Endothelial cell of umbilical vein (primary cell): ENCODE measurements around the gene NSL1. TPM values are rescaled to one million over a fixed set of nuclear protein-coding genes. Genes with fewer than 3 reads are reported as not detected.

ENCODE experiments used
- BruUV-seq: library from RNA; stranded (reverse); fragments of 400-500 nt; replicated peaks from 2 replicates; lab custom pipeline; 2021; lab: Mats Ljungman, UMichigan
- CTCF ChIA-PET: fragments of 300-600, 350-600 bp; sonication (Branson Sonifier 250); formaldehyde crosslinking; loops from one replicate; lab custom pipeline; 2021; ENCODE audit warnings: antibody characterized with exemption, inconsistent platforms; lab: Charles Lee
- POLR2A ChIA-PET: fragments of 300-600, 350-600 bp; sonication (Branson Sonifier 250); formaldehyde crosslinking; loops from one replicate; lab custom pipeline; 2021; ENCODE audit warnings: antibody characterized with exemption, inconsistent platforms; lab: Charles Lee
- DNase-seq: peaks from one replicate; pipeline ENCODE4 v3.0.0-alpha.2; 2011; ENCODE audit warnings: low read depth, low spot score
- FAIRE-seq: peaks from 2 replicates; lab custom pipeline; 2011; peaks lifted over from hg19 to GRCh38; lab: Jason Lieb, UNC
- H2AFZ ChIP-seq: 2 replicates; pipeline ENCODE4 v1.6.0; 2012; ENCODE audit warnings: low read depth, low read length, control low read depth, inconsistent platforms
- H3K27ac ChIP-seq: 2 replicates; pipeline ENCODE4 v1.5.1; 2011; ENCODE audit warnings: low read depth, mild to moderate bottlenecking, control low read depth, low read length, moderate library complexity; ENCODE audit not compliant: insufficient read depth
- H3K27me3 ChIP-seq, 2 experiments: 2 replicates each; pipeline versions ENCODE4 v1.6.0 to v1.6.1; 2011; ENCODE audit warnings: low read length in 2 of 2, mixed read lengths in 1 of 2; ENCODE audit not compliant: control insufficient read depth in 2 of 2, insufficient read depth in 2 of 2
- H3K36me3 ChIP-seq, 2 experiments: 2 replicates in 1 of 2; 3 replicates in 1 of 2; pipeline ENCODE4 v1.5.1; 2011; ENCODE audit warnings: low read length in 2 of 2, mild to moderate bottlenecking in 1 of 2, moderate library complexity in 1 of 2; ENCODE audit not compliant: control insufficient read depth in 2 of 2, insufficient read depth in 2 of 2; ENCODE audit errors: extremely low read depth in 1 of 2
- H3K4me1 ChIP-seq: 3 replicates; pipeline ENCODE4 v1.5.1; 2011; ENCODE audit warnings: mild to moderate bottlenecking, low read length; ENCODE audit not compliant: control insufficient read depth, insufficient read depth; ENCODE audit errors: extremely low read depth
- H3K4me2 ChIP-seq: 2 replicates; pipeline ENCODE4 v1.6.1; 2011; ENCODE audit warnings: low read length, control low read depth, mixed read lengths; ENCODE audit not compliant: insufficient read depth
- H3K4me3 ChIP-seq, 3 experiments: fragments of 200-600 bp in 1 of 3; sonication (generic), shearing (Covaris generic) in 1 of 3; replicated peaks in 1 of 3; 2 replicates each; pipeline ENCODE4 v1.5.1; 2011 to 2016; ENCODE audit warnings: control low read depth in 3 of 3, low read length in 3 of 3, mild to moderate bottlenecking in 2 of 3, inconsistent platforms in 1 of 3, low read depth in 1 of 3, moderate library complexity in 1 of 3; ENCODE audit not compliant: insufficient read depth in 1 of 3
- H3K79me2 ChIP-seq: 2 replicates; pipeline ENCODE4 v1.6.0; 2012; ENCODE audit warnings: low read length, inconsistent platforms; ENCODE audit not compliant: control insufficient read depth, insufficient read depth
- H3K9ac ChIP-seq: replicated peaks from 2 replicates; pipeline ENCODE3; 2011; ENCODE audit warnings: low read length, control low read depth; ENCODE audit not compliant: insufficient read depth; ENCODE audit errors: extremely low read depth
- H3K9me1 ChIP-seq: replicated peaks from 3 replicates; pipeline ENCODE4 v1.6.0; 2011; ENCODE audit warnings: mild to moderate bottlenecking, low read length; ENCODE audit not compliant: control insufficient read depth, insufficient read depth; ENCODE audit errors: extremely low read depth
- H3K9me3 ChIP-seq: replicated peaks from 2 replicates; pipeline ENCODE4 v1.5.1; 2012; ENCODE audit warnings: low read length, inconsistent platforms; ENCODE audit not compliant: control insufficient read depth, insufficient read depth
- H4K20me1 ChIP-seq: replicated peaks from 2 replicates; pipeline ENCODE3; 2011; ENCODE audit warnings: mild to moderate bottlenecking, low read length; ENCODE audit not compliant: control insufficient read depth, insufficient read depth; ENCODE audit errors: extremely low read depth
- CTCF ChIP-seq, 2 donors: IDR thresholded peaks; 1 replicate in 1 of 2; 2 replicates in 1 of 2; pipeline ENCODE4 v1.5.1; 2011; ENCODE audit warnings: low read length in 2 of 2, mild to moderate bottlenecking in 2 of 2, moderate library complexity in 2 of 2, control low read depth in 1 of 2, inconsistent platforms in 1 of 2, low read depth in 1 of 2; ENCODE audit not compliant: insufficient read depth in 1 of 2; ENCODE audit errors: extremely low read depth in 1 of 2
- FOS ChIP-seq: IDR thresholded peaks from 2 replicates; pipeline ENCODE4 v1.6.1; 2011; ENCODE audit warnings: mild to moderate bottlenecking, low read length, moderate library complexity, borderline replicate concordance; ENCODE audit not compliant: insufficient read depth
- GATA2 ChIP-seq: IDR thresholded peaks from 2 replicates; pipeline ENCODE4 v1.7.0; 2011; ENCODE audit warnings: low read depth, mild to moderate bottlenecking, moderate library complexity, mixed read lengths, low read length; ENCODE audit not compliant: insufficient read length, insufficient read depth
- MAX ChIP-seq: IDR thresholded peaks from 2 replicates; pipeline ENCODE4 v1.6.1; 2011; ENCODE audit not compliant: insufficient read depth, insufficient read length
- MYC ChIP-seq: IDR thresholded peaks from one replicate; pipeline ENCODE4 v1.6.1; 2011; ENCODE audit warnings: mild to moderate bottlenecking, low read depth, low read length
- dilution Hi-C: fragments of 300-500 bp; cut with MboI; formaldehyde crosslinking; loops from one replicate; pipeline ENCODE4 v1.15.0; 2019; ENCODE audit warnings: low sequenced_read_pairs; ENCODE audit not compliant: extremely low pct_ligation_motif_present
- intact Hi-C: fragments of 100-400 bp; cut with micrococcal nuclease; formaldehyde crosslinking; loops from one replicate; pipeline ENCODE4 v1.10.0; 2022
- polyA plus RNA-seq, 4 experiments: library from polyadenylated mRNA; depleted of rRNA in 3 of 4; stranded (reverse) in 3 of 4; unstranded in 1 of 4; fragments of >200 nt; gene quantifications; 2 replicates each; pipeline versions ENCODE4 v1.2.1 to v1.2.3, GENCODE V29; 2011 to 2012; ENCODE audit warnings: missing spikeins in 1 of 4
- total RNA-seq: library from RNA; stranded (reverse); gene quantifications from 2 replicates; pipeline ENCODE4 v1.2.3, GENCODE V29; 2021

Gene NSL1
- total and polyA plus RNA-seq, 2 donors (not counting 3 experiments of a cell fraction or from before 2014, with no cell fraction given), result 15.5 to 30.2 TPM

- no peaks in the 10 kb centered on the region for H4K20me1 ChIP-seq
- no peaks in the 10 kb centered on the region for H3K9me1 ChIP-seq
- ChIA-PET CTCF (interaction anchor here (1.3 to 2.4 kb wide), 6 partner anchors 10 to 97 kb away, joined by 3 to 16 read pairs (median 6); no protein-coding TSS in a partner anchor), POLR2A (no interaction called here)
- no peaks in the 10 kb centered on the region for H3K27me3 ChIP-seq
- no peak overlapping the region for H3K4me3 ChIP-seq
- BruUV-seq, result no TSS peak
- dilution Hi-C loops, result no loop called here
- DNase-seq, result no peak
- peaks cover 0 to 6% of the 10 kb centered on the region in 2 experiments for H3K36me3 ChIP-seq
- intact Hi-C loops, result no loop called here
- TF ChIP-seq FOS (no peak), MAX (no peak), GATA2 (no peak), MYC (no peak), CTCF (IDR thresholded peaks at IDR 0.05; ENCODE audit: extremely low read depth in 1 of 2, insufficient read depth in 1 of 2, low read depth in 1 of 2, low read length in 2 of 2) (no peak)
- no peak for FAIRE-seq
- no peak overlapping the region for H3K27ac ChIP-seq
- no peak overlapping the region for H3K4me2 ChIP-seq
- H3K79me2 ChIP-seq, result no peaks in the 10 kb centered on the region
- H3K9ac ChIP-seq, result no peak overlapping the region
- H3K4me1 ChIP-seq, result no peaks in the 10 kb centered on the region
- H3K9me3 ChIP-seq, result no peaks in the 10 kb centered on the region
- no peak overlapping the region for H2AFZ ChIP-seq
These were observed 29.3 kb downstream of the NSL1 start for GRCh38 chr1:212762234-212762633.
